A673 (cell line): ENCODE data around the gene NCAPH2.

Source experiments
- CTCF ChIP-seq: fragments of 300-800, 200-600 bp; sonication (generic); conservative IDR thresholded peaks from 2 replicates; pipeline ENCODE4 v1.5.1; 2017; ENCODE audit warnings: low read depth, mild to moderate bottlenecking, antibody characterized with exemption, low read length, moderate library complexity, mixed read lengths
- EZH2 ChIP-seq: fragments of 200-600 bp; sonication (generic); IDR thresholded peaks from 2 replicates; pipeline ENCODE4 v1.6.1; 2017; ENCODE audit warnings: borderline replicate concordance, low read depth, mild to moderate bottlenecking, mixed read lengths, antibody characterized with exemption, low read length; ENCODE audit not compliant: poor library complexity, severe bottlenecking

GRCh38 chr22:50537765-50538164 is 29.7 kb downstream of the NCAPH2 start:
- TF ChIP-seq CTCF (no peak), EZH2 (no peak)
